ENCODE data around the gene MEGF11. TPM values are rescaled to one million over a fixed set of nuclear protein-coding genes. Genes with fewer than 3 reads are reported as not detected.

The MEGF11 gene
- total RNA-seq, 2 donors from 2014 or later = not detected

- intact Hi-C loops (cut with DNase I) = no loop called here
- TF ChIP-seq CTCF (IDR thresholded peaks at IDR 0.05) = no peak
- H3K4me3 ChIP-seq = no peak overlapping the region
- H3K9ac ChIP-seq (ENCODE audit: low read depth in 2 of 2, low read length in 2 of 2) = no peak overlapping the region
- no peak overlapping the region for H3K27ac ChIP-seq
- H3K27me3 ChIP-seq = no peaks in the 10 kb centered on the region
- no peaks in the 10 kb centered on the region for H3K4me1 ChIP-seq
- no peaks in the 10 kb centered on the region for H3K9me3 ChIP-seq
- no peaks in the 10 kb centered on the region for H3K36me3 ChIP-seq
- no peak for DNase-seq
These were observed 128.9 kb downstream of the MEGF11 start for GRCh38 chr15:66124651-66125050.

GRCh38 chr15:66123799-66124198 is 129.8 kb downstream of the MEGF11 start:
- Histone ChIP-seq H3K4me3 (no peak overlapping the region), H3K27me3 (no peaks in the 10 kb centered on the region), H3K4me1 (no peaks in the 10 kb centered on the region), H3K27ac (no peak overlapping the region), H3K9me3 (no peaks in the 10 kb centered on the region), H3K36me3 (no peaks in the 10 kb centered on the region), H3K9ac (ENCODE audit: low read depth in 2 of 2, low read length in 2 of 2) (no peak overlapping the region)
- no peak for TF ChIP-seq CTCF (IDR thresholded peaks at IDR 0.05)
- intact Hi-C loops (cut with DNase I) = no loop called here
- no peak for DNase-seq

- no peak overlapping the region for H3K9ac ChIP-seq (ENCODE audit: low read depth in 2 of 2, low read length in 2 of 2)
- no peaks in the 10 kb centered on the region for H3K4me1 ChIP-seq
- no peak overlapping the region for H3K4me3 ChIP-seq
- no peak for TF ChIP-seq CTCF (IDR thresholded peaks at IDR 0.05)
- H3K27ac ChIP-seq = no peak overlapping the region
- H3K27me3 ChIP-seq = no peaks in the 10 kb centered on the region
- intact Hi-C loops (cut with DNase I) = no loop called here
- no peaks in the 10 kb centered on the region for H3K9me3 ChIP-seq
- H3K36me3 ChIP-seq = no peaks in the 10 kb centered on the region
- no peak for DNase-seq
These were observed 133.1 kb downstream of the MEGF11 start for GRCh38 chr15:66120422-66120821.

- Histone ChIP-seq H3K4me3 (no peak overlapping the region), H3K27me3 (no peaks in the 10 kb centered on the region), H3K9ac (ENCODE audit: low read depth in 2 of 2, low read length in 2 of 2) (no peak overlapping the region), H3K27ac (no peak overlapping the region), H3K9me3 (no peaks in the 10 kb centered on the region), H3K4me1 (no peaks in the 10 kb centered on the region), H3K36me3 (no peaks in the 10 kb centered on the region)
- no peak for TF ChIP-seq CTCF (IDR thresholded peaks at IDR 0.05)
- intact Hi-C loops (cut with DNase I) = no loop called here
- DNase-seq = no peak
These were observed 135.7 kb downstream of the MEGF11 start for GRCh38 chr15:66117841-66118240.

GRCh38 chr15:66115568-66116206 is 137.9 kb downstream of the MEGF11 start:
- H3K36me3 ChIP-seq = no peaks in the 10 kb centered on the region
- intact Hi-C loops (cut with DNase I) = no loop called here
- H3K9me3 ChIP-seq = no peaks in the 10 kb centered on the region
- H3K27ac ChIP-seq = no peak overlapping the region
- H3K4me3 ChIP-seq = no peak overlapping the region
- H3K4me1 ChIP-seq = no peaks in the 10 kb centered on the region
- TF ChIP-seq CTCF (IDR thresholded peaks at IDR 0.05) = no peak
- H3K27me3 ChIP-seq = no peaks in the 10 kb centered on the region
- peak; percentile 25 for DNase-seq
- H3K9ac ChIP-seq (ENCODE audit: low read depth in 2 of 2, low read length in 2 of 2) = no peak overlapping the region
